H1 (cell line): ENCODE data around the gene ENAH. TPM values are rescaled to one million over a fixed set of nuclear protein-coding genes. Genes with fewer than 3 reads are reported as not detected.

Experiments
- CTCF ChIA-PET: fragments of 300-600 bp; sonication (Branson Sonifier 250); formaldehyde crosslinking; loops from one replicate; lab custom pipeline; 2021; ENCODE audit not compliant: partially characterized antibody; lab: Charles Lee
- POLR2A ChIA-PET: fragments of 300-600 bp; sonication (Branson Sonifier 250); formaldehyde crosslinking; loops from one replicate; lab custom pipeline; 2021; ENCODE audit warnings: inconsistent platforms; ENCODE audit not compliant: partially characterized antibody; lab: Charles Lee
- DNase-seq, 2 experiments: peaks; one replicate each; pipeline versions ENCODE4 v3.0.0 to v3.0.0-alpha.2; 2010 to 2022; ENCODE audit warnings: low spot score in 2 of 2, low read depth in 1 of 2, mixed read lengths in 1 of 2
- FAIRE-seq: peaks from 2 replicates; lab custom pipeline; 2011; peaks lifted over from hg19 to GRCh38; lab: Jason Lieb, UNC
- H2AFZ ChIP-seq: 2 replicates; pipeline ENCODE4 v1.8.1; 2012; ENCODE audit warnings: low read length, inconsistent platforms
- H2AK5ac ChIP-seq: 2 replicates; pipeline ENCODE4 v1.6.1; 2013; ENCODE audit warnings: low read depth, low read length
- H2BK120ac ChIP-seq: replicated peaks from 2 replicates; pipeline ENCODE3; 2013; ENCODE audit warnings: low read depth, low read length, inconsistent platforms
- H2BK12ac ChIP-seq: 2 replicates; pipeline ENCODE4 v1.6.1; 2013; ENCODE audit warnings: low read depth, low read length
- H2BK15ac ChIP-seq: 2 replicates; pipeline ENCODE4 v1.6.1; 2013; ENCODE audit warnings: low read length
- H2BK20ac ChIP-seq: 2 replicates; pipeline ENCODE4 v1.6.1; 2013; ENCODE audit warnings: low read length
- H2BK5ac ChIP-seq: 2 replicates; pipeline ENCODE4 v1.6.1; 2013; ENCODE audit warnings: low read depth, low read length
- H3K14ac ChIP-seq: 2 replicates; pipeline ENCODE4 v1.6.1; 2013; ENCODE audit warnings: inconsistent platforms; ENCODE audit not compliant: insufficient read length
- H3K18ac ChIP-seq: 2 replicates; pipeline ENCODE4 v1.6.1; 2013; ENCODE audit warnings: low read length; ENCODE audit errors: extremely low read depth
- H3K23ac ChIP-seq: 2 replicates; pipeline ENCODE4 v1.6.1; 2013; ENCODE audit warnings: inconsistent platforms; ENCODE audit not compliant: insufficient read length
- H3K23me2 ChIP-seq: 2 replicates; pipeline ENCODE4 v1.6.1; 2013; ENCODE audit warnings: low read depth, low read length
- H3K27ac ChIP-seq: 2 replicates; pipeline ENCODE4 v1.6.1; 2011; ENCODE audit warnings: low read depth, low read length, inconsistent platforms
- H3K27me3 ChIP-seq, 4 experiments: replicated peaks in 1 of 4; 1 replicate in 1 of 4; 2 replicates in 3 of 4; pipeline versions ENCODE4 v1.6.1 to v1.8.1; 2011 to 2013; ENCODE audit warnings: low read length in 3 of 4, mild to moderate bottlenecking in 3 of 4, inconsistent platforms in 2 of 4, mixed read lengths in 2 of 4, moderate library complexity in 1 of 4; ENCODE audit not compliant: control insufficient read depth in 3 of 4, insufficient read depth in 3 of 4; ENCODE audit errors: extremely low read depth in 1 of 4
- H3K36me3 ChIP-seq, 4 experiments: 2 replicates each; pipeline versions ENCODE4 v1.6.1 to v1.8.1; 2011 to 2013; ENCODE audit warnings: mild to moderate bottlenecking in 4 of 4, low read length in 3 of 4, moderate library complexity in 2 of 4, control low read depth in 1 of 4, inconsistent platforms in 1 of 4; ENCODE audit not compliant: insufficient read depth in 4 of 4, control insufficient read depth in 2 of 4
- H3K4ac ChIP-seq: replicated peaks from 2 replicates; pipeline ENCODE3; 2013; ENCODE audit warnings: low read length, low read depth, mixed read lengths, inconsistent platforms; ENCODE audit not compliant: insufficient read length
- H3K4me1 ChIP-seq, 4 experiments: replicated peaks in 1 of 4; 1 replicate in 1 of 4; 2 replicates in 3 of 4; pipeline versions ENCODE4 v1.6.1 to v1.8.1; 2011 to 2013; ENCODE audit warnings: low read length in 3 of 4, inconsistent platforms in 2 of 4, mixed read lengths in 1 of 4; ENCODE audit not compliant: insufficient read depth in 4 of 4, control insufficient read depth in 3 of 4
- H3K4me2 ChIP-seq, 2 experiments: 2 replicates each; pipeline versions ENCODE4 v1.6.1 to v1.8.1; 2011 to 2013; ENCODE audit warnings: low read depth in 2 of 2, low read length in 2 of 2, control low read depth in 1 of 2, inconsistent platforms in 1 of 2, mild to moderate bottlenecking in 1 of 2; ENCODE audit not compliant: insufficient read depth in 1 of 2
- H3K4me3 ChIP-seq, 4 experiments: fragments of 200-600, 300-600 bp in 1 of 4; sonication (generic), shearing (Covaris generic), sonication (Bioruptor Twin) in 1 of 4; 2 replicates each; pipeline versions ENCODE4 v1.5.1 to v1.8.1; 2011 to 2016; ENCODE audit warnings: low read length in 4 of 4, low read depth in 3 of 4, control low read depth in 2 of 4, inconsistent platforms in 2 of 4, mild to moderate bottlenecking in 2 of 4, mixed read lengths in 1 of 4, moderate library complexity in 1 of 4; ENCODE audit not compliant: insufficient read depth in 2 of 4; ENCODE audit errors: extremely low read depth in 1 of 4
- H3K56ac ChIP-seq: replicated peaks from 2 replicates; pipeline ENCODE3; 2013; ENCODE audit warnings: low read depth, mild to moderate bottlenecking, mixed read lengths, low read length, inconsistent platforms; ENCODE audit not compliant: insufficient read length
- H3K79me1 ChIP-seq: 2 replicates; pipeline ENCODE4 v1.6.1; 2013; ENCODE audit warnings: low read depth, low read length, control low read depth
- H3K79me2 ChIP-seq, 2 experiments: 2 replicates each; pipeline versions ENCODE4 v1.6.1 to v1.8.1; 2012 to 2013; ENCODE audit warnings: low read length in 2 of 2, mild to moderate bottlenecking in 2 of 2, inconsistent platforms in 1 of 2; ENCODE audit not compliant: insufficient read depth in 2 of 2, control insufficient read depth in 1 of 2
- H3K9ac ChIP-seq, 4 experiments: replicated peaks in 1 of 4; 1 replicate in 1 of 4; 2 replicates in 3 of 4; pipeline versions ENCODE4 v1.6.1 to v1.8.1; 2011 to 2013; ENCODE audit warnings: low read depth in 3 of 4, low read length in 3 of 4, control low read depth in 2 of 4, mild to moderate bottlenecking in 2 of 4, moderate library complexity in 2 of 4, inconsistent platforms in 1 of 4; ENCODE audit errors: extremely low read depth in 1 of 4
- H3K9me3 ChIP-seq, 2 experiments: 2 replicates each; pipeline versions ENCODE4 v1.6.1 to v1.8.1; 2012 to 2013; ENCODE audit warnings: mild to moderate bottlenecking in 2 of 2, moderate library complexity in 2 of 2, control low read depth in 1 of 2, inconsistent platforms in 1 of 2, low read depth in 1 of 2, low read length in 1 of 2, mixed read lengths in 1 of 2; ENCODE audit not compliant: insufficient read depth in 2 of 2
- H4K20me1 ChIP-seq, 2 experiments: replicated peaks in 1 of 2; 2 replicates each; pipeline versions ENCODE3 to v1.8.1; 2011 to 2013; ENCODE audit warnings: inconsistent platforms in 2 of 2, low read length in 2 of 2, mild to moderate bottlenecking in 1 of 2; ENCODE audit not compliant: insufficient read depth in 2 of 2, control insufficient read depth in 1 of 2
- H4K5ac ChIP-seq: 2 replicates; pipeline ENCODE4 v1.6.1; 2013; ENCODE audit warnings: low read length, low read depth, mixed read lengths, inconsistent platforms; ENCODE audit not compliant: insufficient read length
- H4K8ac ChIP-seq: 2 replicates; pipeline ENCODE4 v1.8.0; 2013; ENCODE audit warnings: mild to moderate bottlenecking, moderate library complexity, low read length, inconsistent platforms; ENCODE audit not compliant: insufficient read depth; ENCODE audit errors: extremely low read depth
- H4K91ac ChIP-seq: replicated peaks from 2 replicates; pipeline ENCODE3; 2013; ENCODE audit warnings: low read length, mixed read lengths, inconsistent platforms; ENCODE audit not compliant: insufficient read length
- ASH2L ChIP-seq: fragments of 200-600, 300-600 bp; sonication (generic); IDR thresholded peaks from one replicate; pipeline ENCODE4 v1.7.1; 2017; ENCODE audit warnings: low read length
- CTCF ChIP-seq, 3 experiments: IDR thresholded peaks; 1 replicate in 2 of 3; 2 replicates in 1 of 3; pipeline versions ENCODE4 v1.5.1 to v1.6.1; 2011; ENCODE audit warnings: low read length in 3 of 3, mild to moderate bottlenecking in 3 of 3, inconsistent platforms in 2 of 3, low read depth in 1 of 3, moderate library complexity in 1 of 3; ENCODE audit not compliant: insufficient read depth in 1 of 3; ENCODE audit errors: control extremely low read depth in 1 of 3
- RAD21 ChIP-seq, 2 experiments: IDR thresholded peaks in 1 of 2; conservative IDR thresholded peaks in 1 of 2; 2 replicates each; pipeline ENCODE4 v1.6.1; 2011; ENCODE audit warnings: low read depth in 2 of 2, low read length in 2 of 2, improper control_type of control experiment in 1 of 2, inconsistent platforms in 1 of 2, mild to moderate bottlenecking in 1 of 2, moderate library complexity in 1 of 2
- WGBS, 2 experiments: shearing (Covaris generic) in 1 of 2; methylation state at CpG; one replicate each; pipeline versions ENCODE4 v1.1.6 to v1.1.7; 2013 to 2015; ENCODE audit warnings: low lambda C conversion rate in 2 of 2, mixed read lengths in 2 of 2, inconsistent platforms in 1 of 2, low coverage in 1 of 2, missing lambda C conversion rate in 1 of 2; ENCODE audit not compliant: insufficient replicate concordance in 2 of 2, insufficient coverage in 1 of 2, insufficient read length in 1 of 2; ENCODE audit errors: extremely low coverage in 1 of 2, missing lambda C conversion rate in 1 of 2; 5-methylcytosine and 5-hydroxymethylcytosine counted together
- polyA plus RNA-seq, 7 experiments: library from polyadenylated mRNA; depleted of rRNA in 3 of 7; stranded (reverse) in 5 of 7; unstranded in 2 of 7; fragments of >200 nt in 5 of 7; fragments of 200-250 nt in 2 of 7; gene quantifications; 1 replicate in 5 of 7; 2 replicates in 1 of 7; 4 replicates in 1 of 7; pipeline versions ENCODE4 v1.2.1 to v1.2.3, GENCODE V29; 2011 to 2013; ENCODE audit warnings: missing spikeins in 2 of 7, mixed read lengths in 2 of 7
- total RNA-seq: library from RNA; stranded (reverse); fragmentation: NEBNext Ultra II Directional; extraction: Animal tissue kit (Norgen Biotek cat#: 25700); gene quantifications from 2 replicates; pipeline ENCODE4 v1.2.1, GENCODE V29; 2021

ENAH gene
- total and polyA plus RNA-seq, 2 of the 8 experiments (the other 6 are each of a cell fraction or from before 2014, with no cell fraction given): 39.1 to 335 TPM

- no peaks in the 10 kb centered on the region for H4K20me1 ChIP-seq
- no peak overlapping the region for H4K91ac ChIP-seq
- no peak overlapping the region for H2AK5ac ChIP-seq
- no peak overlapping the region for H2AFZ ChIP-seq
- H3K4me1 ChIP-seq: no peaks in the 10 kb centered on the region
- no peak overlapping the region for H2BK5ac ChIP-seq
- H3K9me3 ChIP-seq: no peaks in the 10 kb centered on the region
- no peaks in the 10 kb centered on the region for H3K79me2 ChIP-seq
- H3K9ac ChIP-seq: no peak overlapping the region
- H2BK15ac ChIP-seq: no peak overlapping the region
- H3K14ac ChIP-seq: no peak overlapping the region
- H2BK120ac ChIP-seq: no peak overlapping the region
- H4K5ac ChIP-seq: no peak overlapping the region
- H3K18ac ChIP-seq: no peak overlapping the region
- H3K23ac ChIP-seq: no peak overlapping the region
- H3K23me2 ChIP-seq: no peaks in the 10 kb centered on the region
- TF ChIP-seq RAD21 (IDR thresholded peaks at IDR 0.05 in 1 of 2, conservative IDR thresholded peaks at IDR 0.05 in 1 of 2; ENCODE audit: low read depth in 2 of 2, low read length in 2 of 2) (peak; percentile 39 to 53; a peak in 3 of 4 replicates), ASH2L (no peak), CTCF (IDR thresholded peaks at IDR 0.05; ENCODE audit: control extremely low read depth in 1 of 3, insufficient read depth in 1 of 3, low read depth in 1 of 3, low read length in 3 of 3) (peak; percentile 58 to 67 (median 67))
- no peak overlapping the region for H3K4ac ChIP-seq
- POLR2A ChIA-PET: no interaction called here
- no peak overlapping the region for H3K27ac ChIP-seq
- H3K4me3 ChIP-seq: no peak overlapping the region
- H3K36me3 ChIP-seq: no peaks in the 10 kb centered on the region
- no peaks in the 10 kb centered on the region for H3K79me1 ChIP-seq
- CTCF ChIA-PET: interaction anchor here (0.9 to 1.6 kb wide), 4 partner anchors 17 to 49 kb away, joined by 3 to 7 read pairs (median 4); no protein-coding TSS in a partner anchor
- H4K8ac ChIP-seq: no peak overlapping the region
- H3K4me2 ChIP-seq: no peak overlapping the region
- H3K27me3 ChIP-seq: no peaks in the 10 kb centered on the region; a peak in 1 of 7 replicates
- H3K56ac ChIP-seq: no peak overlapping the region
- no peak for FAIRE-seq
- no peak for DNase-seq
- no peak overlapping the region for H2BK12ac ChIP-seq
- WGBS, 2 experiments: 84% methylated on average over 5 of the region's 5 CpGs; no CpG with 5 or more reads in 1 of the 2 experiments
- H2BK20ac ChIP-seq: no peak overlapping the region
Measured at GRCh38 chr1:225437710-225438437, 215.0 kb downstream of the ENAH start.
